Activated naive CD4-positive, alpha-beta T cell treated with anti-CD3 and anti-CD28 coated beads, Interleukin-2, amount 10 ng/mL, durations not matched to agents 7 days and 5 days (primary cell): ENCODE results near the gene P2RX3.

Experiments used
- CTCF ChIA-PET: fragments of 350-600 bp; sonication (Branson Sonifier 250); formaldehyde crosslinking; loops from one replicate; lab custom pipeline; 2021; ENCODE audit warnings: antibody characterized with exemption; lab: Charles Lee
- DNase-seq: peaks from one replicate; pipeline ENCODE4 v3.0.0-alpha.2; 2020
- H3K27ac Mint-ChIP-seq: one replicate; pipeline ENCODE4 v1.8.0; 2021; ENCODE audit warnings: mild to moderate bottlenecking, moderate library complexity, mixed read lengths
- H3K27me3 Mint-ChIP-seq: one replicate; pipeline ENCODE4 v1.8.0; 2021; ENCODE audit warnings: mild to moderate bottlenecking, mixed read lengths
- H3K36me3 Mint-ChIP-seq: one replicate; pipeline ENCODE4 v1.8.0; 2021; ENCODE audit warnings: mixed read lengths
- H3K4me1 Mint-ChIP-seq: one replicate; pipeline ENCODE4 v1.8.0; 2021; ENCODE audit warnings: mixed read lengths
- H3K4me3 Mint-ChIP-seq: one replicate; pipeline ENCODE4 v1.8.0; 2021; ENCODE audit warnings: mild to moderate bottlenecking, moderate library complexity, mixed read lengths
- H3K9me3 Mint-ChIP-seq: one replicate; pipeline ENCODE4 v1.8.0; 2021; ENCODE audit warnings: mixed read lengths

Gene P2RX3

DNA sequence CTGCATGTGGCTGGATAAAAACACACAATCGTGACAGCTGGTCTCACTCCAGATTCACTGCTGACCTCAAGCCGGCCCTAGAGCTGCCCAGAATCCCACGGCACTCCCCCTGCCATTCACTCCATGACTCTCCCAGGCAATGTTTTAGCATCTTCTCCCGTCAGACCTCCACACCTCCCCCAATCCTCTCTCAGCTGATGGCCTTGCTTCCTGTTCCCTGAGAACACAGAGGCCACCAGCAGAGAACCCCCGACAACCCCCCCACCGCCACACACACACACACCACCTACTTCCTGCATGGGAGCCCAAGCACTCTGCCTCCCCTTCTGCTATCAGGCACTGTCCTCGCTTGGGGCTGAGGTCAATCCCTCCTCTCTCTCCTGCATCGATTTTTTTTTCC, 22.7 kb upstream of the P2RX3 start:
- no peaks in the 10 kb centered on the region for H3K27me3 Mint-ChIP-seq
- peaks cover 18% of the 10 kb centered on the region for H3K4me1 Mint-ChIP-seq
- DNase-seq: peak; percentile 50
- H3K4me3 Mint-ChIP-seq: no peak overlapping the region
- H3K36me3 Mint-ChIP-seq: no peaks in the 10 kb centered on the region
- H3K9me3 Mint-ChIP-seq: no peaks in the 10 kb centered on the region
- no peak overlapping the region for H3K27ac Mint-ChIP-seq
- CTCF ChIA-PET: no interaction called here

DNA sequence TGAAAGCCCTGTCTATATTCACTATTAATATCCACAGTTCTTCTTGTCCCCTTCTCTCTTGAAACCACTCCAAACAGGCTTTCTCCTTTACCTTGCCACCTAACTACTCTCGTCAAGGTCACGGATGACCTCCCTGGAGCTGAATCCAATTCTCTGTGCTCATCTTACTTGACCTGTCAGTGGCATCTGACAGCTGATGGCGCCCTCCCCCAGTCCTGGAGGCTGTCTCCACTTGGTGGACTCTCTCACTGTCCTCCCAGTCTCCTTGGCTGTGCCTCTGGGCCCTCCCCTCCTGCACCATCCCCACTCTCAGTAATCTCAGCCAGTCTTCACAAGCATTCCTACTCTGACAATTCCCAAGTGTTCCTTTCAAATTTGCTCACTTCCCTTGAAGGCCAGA, 22.1 kb upstream of the P2RX3 start:
- no peaks in the 10 kb centered on the region for H3K9me3 Mint-ChIP-seq

DNA sequence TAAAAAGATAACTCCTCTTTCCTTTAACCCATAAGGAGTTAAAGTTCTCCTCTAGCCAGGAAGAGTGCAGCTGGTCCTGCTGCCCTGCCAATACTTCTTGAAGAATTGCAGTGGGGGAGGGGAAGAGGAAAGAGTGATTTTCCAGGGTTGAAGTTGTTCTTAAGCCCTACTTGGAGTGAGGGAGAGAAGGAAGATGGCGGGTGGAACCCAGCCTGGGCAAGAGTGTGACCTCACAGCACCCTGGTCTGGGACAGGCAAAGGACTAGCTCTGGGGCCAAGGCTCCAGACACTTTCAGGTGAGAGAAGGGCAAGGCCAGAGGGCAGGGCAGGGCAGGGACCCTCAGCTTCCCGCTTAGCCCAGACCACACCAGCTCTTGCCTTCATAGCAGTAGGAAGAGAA, 20.0 kb upstream of the P2RX3 start:
- CTCF ChIA-PET: interaction anchor here (0.8 kb wide), 1 partner anchor 141 kb away, joined by 3 read pairs; no protein-coding TSS in a partner anchor
- Mint-ChIP-seq H3K27ac (no peak overlapping the region), H3K9me3 (no peaks in the 10 kb centered on the region), H3K36me3 (peaks cover 2% of the 10 kb centered on the region), H3K4me1 (peaks cover 16% of the 10 kb centered on the region), H3K27me3 (peaks cover 3% of the 10 kb centered on the region), H3K4me3 (no peak overlapping the region)
- no peak for DNase-seq

More for the DNA sequence above, 22.1 kb upstream of the P2RX3 start:
- no peak overlapping the region for H3K4me3 Mint-ChIP-seq
- H3K27me3 Mint-ChIP-seq: no peaks in the 10 kb centered on the region
- DNase-seq: no peak
- H3K36me3 Mint-ChIP-seq: no peaks in the 10 kb centered on the region
- peaks cover 14% of the 10 kb centered on the region for H3K4me1 Mint-ChIP-seq
- CTCF ChIA-PET: no interaction called here
- no peak overlapping the region for H3K27ac Mint-ChIP-seq

DNA sequence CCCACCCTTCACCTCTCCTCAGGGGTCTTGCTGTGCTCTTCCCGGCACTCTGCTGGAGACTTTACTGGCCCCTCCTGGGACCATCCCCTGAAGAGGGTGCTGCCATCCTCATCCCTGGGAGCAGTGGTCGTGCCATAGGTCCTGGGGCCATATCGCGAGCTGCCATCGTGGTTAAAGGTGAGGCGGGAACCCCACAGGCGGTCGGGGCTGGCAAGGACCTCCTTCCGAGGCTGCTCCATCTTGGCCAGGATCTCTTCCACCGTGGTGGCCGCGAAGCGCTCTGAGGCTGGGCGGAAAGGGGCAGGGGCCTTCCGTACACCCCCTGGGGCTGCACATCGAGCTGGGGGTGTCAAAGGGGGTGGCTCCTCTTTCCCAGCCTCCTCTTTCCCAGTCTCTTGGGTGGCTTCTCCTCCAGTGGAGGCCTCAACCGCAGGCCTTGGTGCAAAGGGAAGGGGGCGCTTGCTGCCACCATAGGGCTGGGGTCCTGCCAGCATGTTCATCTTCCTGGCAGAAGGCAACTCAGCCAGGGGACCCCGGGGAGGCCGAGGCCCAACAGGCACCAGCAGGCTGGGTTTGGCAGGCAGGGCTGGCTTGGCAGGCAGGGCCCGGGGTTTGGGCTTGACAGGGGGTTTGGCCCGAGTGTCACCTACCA, 18.0 kb upstream of the P2RX3 start:
- Mint-ChIP-seq H3K27me3 (peaks cover 4% of the 10 kb centered on the region), H3K27ac (no peak overlapping the region), H3K4me1 (peaks cover 25% of the 10 kb centered on the region), H3K9me3 (no peaks in the 10 kb centered on the region), H3K36me3 (peaks cover 2% of the 10 kb centered on the region), H3K4me3 (no peak overlapping the region)
- no peak for DNase-seq
- CTCF ChIA-PET: interaction anchor here (1.0 kb wide), 1 partner anchor 14 kb away, joined by 3 read pairs; no protein-coding TSS in a partner anchor

DNA sequence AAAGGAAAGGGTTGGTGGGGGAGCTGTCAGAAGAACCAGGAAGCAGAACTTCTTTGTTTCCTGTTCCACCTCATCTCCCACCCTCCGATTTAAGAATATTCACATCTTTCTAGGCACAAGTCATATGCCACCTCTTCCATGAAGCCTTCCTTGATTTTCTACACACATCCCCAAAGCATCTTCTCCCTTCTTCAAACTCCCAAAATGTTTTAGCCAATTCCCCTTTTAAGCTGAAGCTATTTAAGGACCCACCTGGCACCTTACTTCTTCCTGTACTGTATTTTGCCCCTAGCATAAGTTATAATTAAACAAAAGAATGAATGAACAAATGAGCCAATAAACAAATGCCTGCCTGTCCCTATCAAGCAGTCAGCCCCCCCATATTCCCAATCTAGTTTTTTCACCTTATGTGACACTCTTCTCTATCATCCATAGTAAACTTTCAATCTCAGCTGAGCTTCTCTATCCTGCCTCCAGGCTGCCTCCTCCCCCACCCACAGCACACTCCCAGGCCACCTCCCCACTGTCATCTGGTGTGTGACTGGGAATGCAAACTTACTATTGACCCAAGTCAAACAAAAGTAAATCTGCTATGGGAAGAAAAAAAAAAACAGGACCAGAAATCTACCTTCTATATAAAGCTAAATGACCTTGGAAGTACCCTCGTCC, 17.3 kb upstream of the P2RX3 start:
- no peak for DNase-seq
- Mint-ChIP-seq H3K4me3 (no peak overlapping the region), H3K27ac (no peak overlapping the region), H3K36me3 (peaks cover 7% of the 10 kb centered on the region), H3K27me3 (peaks cover 4% of the 10 kb centered on the region), H3K9me3 (no peaks in the 10 kb centered on the region), H3K4me1 (peaks cover 32% of the 10 kb centered on the region)
- CTCF ChIA-PET: interaction anchor here (1.0 kb wide), 1 partner anchor 13 kb away, joined by 3 read pairs; no protein-coding TSS in a partner anchor

DNA sequence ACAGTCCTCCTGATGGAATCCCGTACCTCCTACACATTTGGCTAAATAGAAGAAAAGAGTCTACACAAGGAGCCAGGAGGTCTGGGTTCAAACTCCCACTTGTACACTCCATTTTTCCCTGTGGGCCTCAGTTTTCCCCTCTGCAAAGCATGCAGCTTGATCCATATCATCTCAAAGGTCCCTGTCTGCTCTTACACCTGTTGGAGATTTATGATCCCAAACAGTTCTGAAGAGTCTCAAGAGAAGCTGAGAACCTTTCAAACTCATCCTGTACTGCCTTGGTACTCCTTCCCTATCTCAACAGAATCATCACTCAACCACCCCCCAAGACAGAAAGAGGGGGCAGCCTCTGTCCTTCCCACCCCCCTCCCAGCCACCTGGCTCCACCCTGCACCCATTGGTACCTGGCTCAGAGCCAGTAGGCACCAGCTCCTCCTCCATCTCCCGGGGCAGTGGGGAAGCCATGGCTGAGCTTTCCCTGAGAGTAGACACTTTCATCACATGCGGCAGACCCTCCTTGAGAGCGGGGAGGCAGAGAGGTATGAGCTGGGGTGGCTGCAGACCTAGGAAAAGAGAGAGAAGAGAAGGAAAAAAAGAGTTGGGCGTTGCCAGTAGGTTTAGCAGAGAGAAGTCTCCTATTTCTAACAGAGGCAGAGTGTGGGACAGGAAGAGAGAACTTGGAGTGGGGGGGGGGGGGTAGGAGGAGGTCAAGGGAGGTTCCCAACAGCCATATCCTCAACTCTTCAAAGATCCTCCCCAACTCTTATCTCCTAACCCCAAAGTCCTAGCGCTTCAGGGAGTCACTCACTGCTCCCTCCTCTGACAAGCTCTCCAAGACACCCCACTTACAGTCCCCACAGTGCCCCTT, 16.5 kb upstream of the P2RX3 start:
- Mint-ChIP-seq H3K9me3 (no peaks in the 10 kb centered on the region), H3K27me3 (peaks cover 4% of the 10 kb centered on the region), H3K36me3 (peaks cover 13% of the 10 kb centered on the region), H3K4me3 (no peak overlapping the region), H3K4me1 (peaks cover 39% of the 10 kb centered on the region), H3K27ac (no peak overlapping the region)
- CTCF ChIA-PET: interaction anchor here (1.0 kb wide), 1 partner anchor 13 kb away, joined by 3 read pairs; no protein-coding TSS in a partner anchor
- no peak for DNase-seq

DNA sequence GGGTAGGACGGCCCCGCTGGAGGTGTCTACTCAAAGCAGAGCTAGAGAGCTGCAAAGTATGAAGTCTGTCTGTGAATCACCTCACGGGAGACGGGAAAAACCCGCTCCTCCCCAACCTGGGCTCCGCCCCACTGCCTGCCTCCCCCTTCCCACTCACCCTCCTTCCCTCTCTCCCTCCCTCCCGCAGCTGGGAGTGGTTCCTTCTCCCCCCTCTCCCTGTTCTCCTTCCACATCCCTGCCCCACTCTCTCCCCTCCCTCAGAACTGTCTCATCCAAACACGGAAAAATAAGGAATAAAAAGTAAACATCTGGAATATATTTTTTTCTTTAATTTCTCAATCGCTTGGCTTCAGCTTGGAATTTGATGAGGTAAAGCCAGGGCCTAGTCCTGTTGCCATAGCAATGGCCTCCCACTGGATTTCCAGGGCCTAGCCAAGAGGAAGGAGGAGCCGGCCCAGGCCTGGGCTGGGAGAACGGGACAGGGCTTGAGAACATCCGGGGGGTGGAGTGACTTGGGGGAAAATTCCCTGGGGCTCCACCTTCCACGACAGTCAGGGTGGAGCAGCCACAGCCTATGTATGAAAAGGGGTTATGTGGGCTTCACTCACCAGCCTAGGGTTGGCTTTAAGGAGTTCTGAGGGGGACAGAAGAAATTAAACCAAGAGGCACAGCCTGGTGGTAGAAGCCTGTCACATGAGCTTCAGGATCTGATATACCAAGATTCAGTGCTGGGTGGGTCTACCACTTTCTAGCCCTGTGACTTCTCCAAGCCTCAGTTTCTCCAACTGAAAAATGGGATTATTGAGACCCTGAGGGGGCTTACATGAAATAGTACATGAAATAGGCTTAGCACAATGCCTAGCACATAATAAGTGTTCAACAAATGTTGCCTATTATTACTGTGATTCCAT, 15.6 kb upstream of the P2RX3 start:
- peak overlapping the region; percentile 81 for H3K4me3 Mint-ChIP-seq
- no peaks in the 10 kb centered on the region for H3K9me3 Mint-ChIP-seq
- DNase-seq: no peak
- peaks cover 4% of the 10 kb centered on the region for H3K27me3 Mint-ChIP-seq
- peaks cover 48% of the 10 kb centered on the region for H3K4me1 Mint-ChIP-seq
- H3K36me3 Mint-ChIP-seq: peaks cover 22% of the 10 kb centered on the region
- CTCF ChIA-PET: interaction anchor here (1.2 kb wide), 1 partner anchor 15 kb away, joined by 3 read pairs; the partner anchor contains the start of gene P2RX3
- H3K27ac Mint-ChIP-seq: peak overlapping the region; percentile 72

DNA sequence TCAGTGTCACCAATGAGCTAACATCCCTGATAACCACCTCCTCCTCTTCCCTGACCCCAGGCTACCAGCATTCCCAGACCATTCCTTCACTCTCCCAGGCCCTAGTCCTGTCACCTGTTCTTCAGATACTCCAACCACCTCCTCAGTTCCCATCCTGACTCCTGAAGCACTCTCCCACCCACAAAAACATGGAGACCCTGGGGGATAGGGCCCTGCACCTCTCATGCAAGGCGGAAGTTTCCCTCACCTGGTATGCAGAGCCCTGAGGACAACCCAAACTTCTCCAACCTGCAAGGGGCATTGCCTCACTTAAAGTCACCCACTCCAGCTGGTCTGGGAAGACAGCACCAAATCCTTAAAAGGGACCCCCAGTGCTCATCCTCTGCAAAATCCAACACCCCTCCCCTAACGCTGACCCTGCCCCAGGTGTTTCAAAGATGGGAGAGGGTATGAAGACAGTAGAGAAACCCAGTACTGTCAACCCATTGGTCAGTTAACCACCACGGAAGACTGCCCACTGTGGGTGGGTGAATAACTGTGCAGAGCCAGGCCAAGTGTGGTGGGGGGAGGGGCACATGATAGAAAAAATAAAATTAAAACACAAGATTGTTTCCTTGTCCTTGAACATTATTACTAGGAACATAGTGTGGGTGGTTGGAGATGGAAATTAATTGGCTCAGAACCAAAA, 14.8 kb upstream of the P2RX3 start:
- CTCF ChIA-PET: interaction anchor here (1.2 kb wide), 1 partner anchor 14 kb away, joined by 3 read pairs; the partner anchor contains the start of gene P2RX3
- peaks cover 4% of the 10 kb centered on the region for H3K27me3 Mint-ChIP-seq
- no peak for DNase-seq
- no peaks in the 10 kb centered on the region for H3K9me3 Mint-ChIP-seq
- H3K27ac Mint-ChIP-seq: peak overlapping the region; percentile 79
- peaks cover 51% of the 10 kb centered on the region for H3K4me1 Mint-ChIP-seq
- peaks cover 30% of the 10 kb centered on the region for H3K36me3 Mint-ChIP-seq
- peak overlapping the region; percentile 81 for H3K4me3 Mint-ChIP-seq

DNA sequence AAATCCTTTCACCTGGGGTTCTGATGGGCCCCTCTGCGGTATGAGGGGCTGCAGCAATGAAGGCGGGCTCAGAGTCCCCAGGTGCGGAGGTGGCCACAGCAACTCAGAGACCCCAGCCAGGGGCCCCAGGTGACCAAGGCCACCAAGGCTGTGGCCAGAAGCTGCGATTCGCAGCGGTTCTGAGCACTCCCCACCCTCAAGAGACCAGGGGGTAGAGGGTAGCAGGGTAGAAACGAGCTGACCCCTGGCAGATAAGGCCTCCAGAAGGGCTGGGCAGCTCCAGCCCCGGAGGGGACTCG, 14.3 kb upstream of the P2RX3 start:
- Mint-ChIP-seq H3K27ac (peak overlapping the region; percentile 79), H3K4me1 (peaks cover 51% of the 10 kb centered on the region), H3K4me3 (peak overlapping the region; percentile 81), H3K27me3 (peaks cover 4% of the 10 kb centered on the region), H3K9me3 (no peaks in the 10 kb centered on the region), H3K36me3 (peaks cover 35% of the 10 kb centered on the region)
- CTCF ChIA-PET: no interaction called here
- no peak for DNase-seq

DNA sequence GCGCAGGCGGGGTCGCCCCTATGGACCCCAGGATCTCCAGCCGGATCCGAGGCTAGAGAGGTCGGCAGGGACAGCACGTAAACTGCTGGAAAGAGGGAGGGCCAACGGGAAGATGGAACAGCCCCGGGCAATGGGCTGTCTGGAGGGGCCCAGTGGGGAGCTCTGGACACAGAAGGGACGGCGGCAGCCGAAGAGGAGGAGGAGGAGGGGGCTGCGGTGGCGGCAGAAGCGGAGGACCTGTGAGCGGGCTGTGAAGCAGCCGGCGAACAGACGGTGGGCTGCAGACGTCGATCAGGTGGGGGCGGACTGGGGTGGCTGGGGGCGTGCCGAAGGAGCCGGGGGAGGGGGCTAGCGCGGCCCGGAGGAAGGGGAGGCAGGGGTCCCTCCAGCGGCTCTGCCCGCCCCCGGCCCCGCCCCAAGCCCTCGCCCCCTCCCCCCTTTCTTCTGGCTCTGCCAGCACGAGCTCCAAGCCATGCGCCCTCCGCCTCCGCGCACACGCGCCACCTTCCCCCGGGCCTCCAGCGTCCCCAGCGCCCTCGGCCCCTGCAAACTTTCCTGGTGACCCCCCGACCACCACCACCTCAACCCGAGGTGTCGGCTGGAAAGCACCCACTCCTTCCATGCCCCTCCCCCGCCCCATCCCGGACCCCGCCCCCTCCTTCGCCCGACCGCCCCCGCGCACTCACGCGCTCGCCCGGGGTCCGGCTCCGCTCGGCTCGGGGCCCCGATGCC, 13.8 kb upstream of the P2RX3 start:
- Mint-ChIP-seq H3K36me3 (peaks cover 39% of the 10 kb centered on the region), H3K9me3 (no peaks in the 10 kb centered on the region), H3K4me3 (peak overlapping the region; percentile 81), H3K4me1 (peaks cover 51% of the 10 kb centered on the region), H3K27me3 (peaks cover 4% of the 10 kb centered on the region), H3K27ac (peak overlapping the region; percentile 81)
- DNase-seq: no peak
- CTCF ChIA-PET: interaction anchor here (0.6 to 3.5 kb wide), 4 partner anchors 12 to 318 kb away, joined by 3 to 23 read pairs (median 6); partner anchors contain the start of genes P2RX3 and SSRP1

DNA sequence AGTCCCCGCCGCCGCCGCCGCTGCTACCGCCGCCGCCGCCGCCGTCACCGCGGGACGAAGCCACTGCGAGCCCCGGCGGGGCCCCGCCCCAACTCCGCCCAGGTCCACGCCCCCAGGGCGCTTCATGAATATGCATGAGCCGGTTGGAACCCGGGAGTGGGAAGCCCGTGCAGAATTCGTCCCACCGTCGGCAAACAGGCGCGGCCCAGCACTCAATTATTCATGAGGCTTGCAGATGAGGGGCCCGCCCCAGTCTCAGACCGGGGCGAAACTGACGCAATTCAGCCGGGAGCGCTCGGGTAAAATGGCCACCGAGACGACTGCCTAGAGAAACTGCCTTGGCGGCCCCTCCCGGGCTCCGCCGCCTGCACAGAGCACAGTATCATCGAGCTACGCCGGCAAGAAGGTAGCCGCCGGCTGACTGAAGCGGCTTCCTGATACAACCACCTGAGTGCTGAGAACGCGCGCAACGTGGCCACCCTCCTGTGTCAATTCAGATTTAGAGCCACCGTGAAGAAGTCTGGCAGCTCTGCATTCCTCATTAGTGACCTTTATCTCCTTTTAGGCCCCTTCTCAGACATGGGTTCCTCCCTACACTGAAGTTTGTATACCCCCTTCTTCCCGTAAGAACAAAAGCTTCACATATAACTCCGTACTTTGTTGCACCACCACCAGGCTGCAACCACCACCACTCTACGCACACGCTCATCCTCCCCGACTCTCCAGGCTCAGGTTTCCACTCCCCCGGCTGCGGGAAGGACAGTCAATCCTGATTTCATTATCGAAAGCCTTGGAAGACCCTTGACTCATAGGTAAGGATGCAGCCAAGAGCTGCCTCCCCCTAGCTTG, 13.0 kb upstream of the P2RX3 start, which contains the start of gene TNKS1BP1:
Gene TNKS1BP1 (minus strand): TSS at position 67 of the 849 bp plus-strand sequence. CDS start 3,067 bp downstream, outside the sequence.
- CTCF ChIA-PET: interaction anchor here (1.2 to 3.5 kb wide), 5 partner anchors 12 to 169 kb away, joined by 3 to 23 read pairs (median 3); partner anchors contain the start of genes P2RX3 and SSRP1

More for the DNA sequence above, 13.0 kb upstream of the P2RX3 start, which contains the start of gene TNKS1BP1:
- Mint-ChIP-seq H3K9me3 (no peaks in the 10 kb centered on the region), H3K4me1 (peaks cover 51% of the 10 kb centered on the region), H3K27ac (peak within 1 kb of the TSS; percentile 92), H3K36me3 (peaks cover 47% of the 10 kb centered on the region), H3K4me3 (peak within 1 kb of the TSS; percentile 81), H3K27me3 (peaks cover 4% of the 10 kb centered on the region)
- DNase-seq: peak; percentile 94
